NCI-H446 (cell line): ENCODE measurements around the gene MAP6.

Experiments used
- DNase-seq, 2 experiments: peaks; one replicate each; lab custom pipeline; 2025; lab: John Stamatoyannopoulos, UW

Gene MAP6

DNA sequence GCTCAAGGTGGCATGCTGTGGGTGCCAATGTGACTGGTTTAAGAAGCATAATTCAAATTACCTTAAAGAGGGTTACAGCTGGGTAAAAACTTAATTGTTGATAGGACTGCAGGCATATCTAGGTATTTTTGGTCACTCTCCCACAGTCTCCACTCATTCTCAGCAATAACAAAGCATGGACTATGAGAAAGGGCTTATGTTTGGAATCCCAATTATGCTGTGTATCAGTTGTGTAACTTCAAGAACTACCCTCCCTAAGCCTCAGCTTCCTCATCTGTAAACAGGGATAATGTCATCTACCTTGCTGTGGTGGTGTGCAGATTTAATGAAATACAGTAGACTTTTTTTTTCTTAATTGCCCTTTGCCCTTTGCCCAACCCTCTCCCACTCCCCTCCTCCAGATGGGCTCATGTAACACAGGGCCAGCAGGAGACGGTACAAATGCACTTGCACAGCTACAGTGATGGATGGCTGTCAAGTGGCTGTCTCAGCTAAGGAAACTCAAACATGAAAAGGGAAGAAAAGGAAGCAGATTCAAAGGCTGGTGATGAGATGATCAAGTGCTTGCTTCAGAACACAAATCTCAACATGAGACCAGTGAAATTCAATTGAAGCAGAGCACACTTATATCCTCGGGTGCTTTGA is 37.6 kb downstream of the MAP6 start:
- DNase-seq, result no peak

DNA sequence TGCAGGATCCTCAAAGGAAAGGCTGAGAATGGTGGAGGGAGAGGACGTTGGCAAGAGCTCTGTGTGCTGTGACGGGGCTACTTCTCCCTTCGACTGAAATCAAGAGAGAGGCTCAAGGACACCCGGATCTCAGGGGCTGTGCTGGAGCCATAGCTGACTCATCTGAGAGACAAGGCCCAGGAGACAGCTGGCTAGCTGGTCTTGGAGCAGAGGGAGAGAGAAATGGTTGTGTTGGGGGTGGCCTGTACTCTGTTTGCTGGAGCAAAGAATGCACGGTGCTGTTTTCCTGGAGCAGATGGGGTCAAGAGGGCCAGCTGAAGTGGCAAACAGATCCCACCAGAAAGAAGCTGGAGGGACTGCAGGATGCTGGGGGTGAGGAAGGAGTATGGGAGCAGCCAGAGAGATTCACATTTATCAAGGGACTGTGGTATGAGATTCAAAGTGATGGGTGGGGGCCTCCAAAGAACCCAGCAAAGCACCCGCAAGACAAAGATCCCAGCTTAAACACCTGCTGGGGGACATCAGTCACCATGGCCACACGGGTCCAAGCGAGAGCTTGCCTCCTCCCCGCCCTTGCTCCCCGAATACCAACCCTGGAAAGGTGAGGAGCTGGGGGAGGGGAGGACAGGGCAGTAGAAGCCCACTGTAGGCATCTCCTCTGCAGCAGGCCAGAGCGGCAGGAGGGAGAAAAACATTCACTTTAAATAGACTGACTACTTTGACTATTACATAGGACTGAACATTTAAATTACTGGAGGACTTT is 40.8 kb downstream of the MAP6 start:
- peak in 1 of 2 experiments; percentile 29 for DNase-seq

DNA sequence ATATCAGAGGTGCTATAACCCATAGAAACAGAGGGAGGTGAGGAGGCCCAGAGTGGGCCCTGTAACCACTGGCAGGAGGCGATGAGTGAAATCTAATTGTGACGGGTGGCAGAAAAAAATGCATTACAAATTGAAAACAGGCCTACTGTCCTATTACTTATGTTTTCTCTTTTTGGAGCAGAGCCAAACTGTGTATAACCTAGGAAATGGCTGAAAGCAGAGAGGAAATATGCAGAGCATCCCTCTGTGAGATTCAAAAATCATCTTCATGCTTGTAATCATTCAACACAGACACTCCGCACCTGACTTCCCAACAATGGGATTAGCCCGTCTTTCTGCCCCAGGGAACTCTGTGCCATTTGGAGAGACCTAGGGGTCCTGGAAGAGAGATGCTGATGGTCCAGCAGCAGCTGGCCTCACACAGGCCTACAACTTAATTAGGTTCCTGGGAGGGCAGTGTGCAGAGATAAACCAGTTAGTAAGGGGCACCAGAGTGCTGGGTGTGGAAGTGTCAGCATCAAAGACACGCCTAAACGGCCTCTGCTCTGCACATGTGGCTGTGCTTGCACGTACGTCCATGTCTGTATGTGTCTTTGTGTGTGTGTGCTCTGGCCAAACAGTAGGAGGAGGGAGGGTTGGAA is 41.8 kb downstream of the MAP6 start:
- peak in 1 of 2 experiments; percentile 17 for DNase-seq

GRCh38 chr11:75625991-75626888 is 42.6 kb downstream of the MAP6 start:
- DNase-seq, result no peak

GRCh38 chr11:75625021-75625420 is 43.8 kb downstream of the MAP6 start:
- no peak for DNase-seq

- DNase-seq, result no peak
Observed at GRCh38 chr11:75616281-75616680, 52.6 kb downstream of the MAP6 start.

- DNase-seq, result peak in 1 of 2 experiments; percentile 25
Observed at GRCh38 chr11:75615751-75616150, 53.1 kb downstream of the MAP6 start.

DNA sequence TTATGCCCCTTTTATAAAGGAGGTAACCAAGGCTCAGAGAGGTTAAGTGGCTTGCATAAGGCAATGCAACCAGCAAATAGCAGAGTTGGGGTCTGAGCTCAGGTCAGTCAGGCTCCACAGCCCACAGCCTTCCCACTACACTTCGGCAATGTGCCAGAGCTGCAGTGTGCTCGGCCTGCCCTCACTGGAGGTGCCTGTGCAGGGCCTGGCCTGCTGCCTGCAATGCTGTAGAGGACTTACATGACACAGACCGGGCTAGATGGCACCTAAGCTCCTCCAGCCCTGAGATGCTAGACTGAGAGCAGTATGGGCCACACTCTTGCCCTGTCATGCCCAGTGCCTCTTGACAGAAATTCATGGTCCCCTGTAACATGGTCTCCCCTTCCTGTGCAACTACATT is 57.0 kb downstream of the MAP6 start:
- DNase-seq, result no peak

GRCh38 chr11:75606099-75606498 is 62.7 kb downstream of the MAP6 start:
- DNase-seq, result no peak

GRCh38 chr11:75603791-75604736 is 64.8 kb downstream of the MAP6 start:
- DNase-seq, result no peak

GRCh38 chr11:75602951-75603350 is 65.9 kb downstream of the MAP6 start:
- DNase-seq, result no peak

GRCh38 chr11:75601494-75601893 is 67.3 kb downstream of the MAP6 start:
- DNase-seq, result no peak

- DNase-seq, result no peak
Observed at GRCh38 chr11:75600356-75600755, 68.5 kb downstream of the MAP6 start.

- DNase-seq, result no peak
Observed at GRCh38 chr11:75598900-75599299, 69.9 kb downstream of the MAP6 start.

- no peak for DNase-seq
Observed at GRCh38 chr11:75598264-75598663, 70.6 kb downstream of the MAP6 start.

DNA sequence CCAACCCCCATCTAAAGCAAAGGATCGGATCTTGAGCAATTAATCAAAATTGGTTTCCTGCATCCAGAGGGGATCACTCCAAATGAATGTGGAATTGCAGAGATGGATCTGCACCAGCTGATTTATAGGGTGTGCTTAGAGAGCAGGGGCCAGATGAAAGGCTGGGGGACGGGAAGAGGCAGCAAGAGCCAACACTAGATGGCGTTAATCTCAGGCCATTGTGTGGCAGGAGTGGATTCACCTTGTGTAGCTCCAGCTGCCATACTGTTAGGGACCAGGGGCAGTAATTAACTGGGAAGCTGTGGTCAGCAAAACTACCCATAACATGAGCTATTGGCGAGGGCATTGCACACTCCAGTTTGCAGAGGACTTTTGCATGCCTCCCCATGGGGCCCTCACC is 71.2 kb downstream of the MAP6 start:
- peak; percentile 12 to 34 for DNase-seq

GRCh38 chr11:75596914-75597313 is 71.9 kb downstream of the MAP6 start:
- DNase-seq, result no peak

DNA sequence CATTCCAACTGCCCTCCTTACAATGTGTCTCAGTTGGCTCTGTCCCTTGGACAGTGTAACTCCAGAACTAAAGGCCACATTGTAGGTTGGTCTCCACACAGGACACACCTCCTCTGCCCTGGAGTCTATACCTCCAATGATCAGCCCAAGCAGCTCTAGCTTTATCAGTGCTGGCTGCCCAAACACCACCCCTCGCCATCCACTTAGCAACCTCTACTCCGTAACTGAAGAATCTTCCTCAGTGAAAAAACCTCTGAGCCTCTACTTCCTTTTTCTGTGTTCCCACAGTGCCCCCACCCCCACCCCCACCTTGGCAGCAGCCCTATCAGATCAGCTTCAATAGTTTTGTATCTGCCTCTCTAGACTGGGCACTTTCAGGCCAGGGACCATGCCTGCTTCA is 73.4 kb downstream of the MAP6 start:
- no peak for DNase-seq

DNA sequence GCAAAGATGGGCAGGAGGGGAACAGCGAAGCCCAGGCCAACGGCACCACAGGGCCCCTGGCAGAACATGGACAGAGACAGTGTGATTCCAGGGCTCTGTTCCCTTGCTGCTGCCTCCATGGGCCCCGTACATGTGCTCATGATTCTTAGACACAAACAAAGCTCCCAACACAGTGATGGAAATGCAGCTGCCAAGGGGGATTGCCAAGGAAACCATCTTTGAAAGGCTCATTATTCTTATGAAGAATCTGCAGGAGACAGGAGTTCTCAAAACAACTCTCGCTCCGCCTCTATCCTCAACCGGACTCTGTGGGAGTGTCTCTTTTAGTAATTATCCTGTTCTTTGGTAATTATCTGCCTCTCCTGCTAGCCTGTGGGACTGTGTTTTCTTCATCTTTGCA is 74.6 kb downstream of the MAP6 start:
- DNase-seq, result peak in 1 of 2 experiments; percentile 31

DNA sequence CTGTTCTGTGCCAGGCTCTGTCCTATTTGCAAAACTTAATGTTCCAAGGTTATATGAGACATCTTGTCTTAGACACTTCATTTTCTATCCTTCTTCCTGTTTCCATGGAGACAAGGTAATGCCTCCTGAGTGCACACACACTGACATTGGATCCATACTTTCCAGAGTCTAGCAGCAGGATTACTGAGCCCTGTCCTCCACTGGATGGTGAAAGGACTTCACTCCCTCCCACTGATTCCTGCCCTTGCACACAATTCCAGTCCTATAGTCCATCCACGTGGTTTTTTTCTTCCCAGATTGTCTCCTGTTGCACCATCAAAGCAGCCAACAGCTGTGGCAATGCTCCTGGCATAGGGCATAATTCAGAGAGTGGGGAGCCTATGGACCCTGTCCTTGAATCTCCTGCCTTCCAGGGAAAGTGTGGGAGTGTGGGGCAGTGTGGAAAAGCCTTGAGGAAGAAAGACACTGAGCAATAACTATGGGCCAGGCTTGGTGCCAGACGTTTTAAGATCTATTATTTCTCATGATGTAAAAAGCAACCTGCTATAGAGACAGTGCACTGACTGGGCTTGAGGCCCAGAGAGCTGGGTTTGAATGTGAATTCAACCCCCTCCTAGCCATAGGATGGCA is 75.4 kb downstream of the MAP6 start:
- DNase-seq, result no peak

DNA sequence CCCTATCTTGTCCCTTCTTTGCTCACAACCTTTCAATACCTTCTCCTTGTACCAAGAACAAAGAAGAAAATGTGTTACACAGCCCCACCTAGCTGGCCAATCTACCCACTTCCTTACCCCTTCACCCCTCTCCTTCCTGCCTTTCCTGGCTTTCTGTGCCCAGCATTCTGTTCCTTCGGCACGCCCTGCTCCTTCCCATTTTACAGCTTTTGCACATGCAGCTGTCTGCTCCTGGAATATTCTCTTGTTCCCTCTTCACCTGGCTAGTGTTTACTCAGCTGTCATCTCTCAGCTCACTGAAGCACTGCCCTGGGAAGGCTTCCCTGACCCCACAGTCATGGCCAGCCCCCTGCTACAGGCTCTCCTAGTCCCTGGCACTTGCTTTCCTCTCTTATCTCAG is 76.1 kb downstream of the MAP6 start:
- DNase-seq, result no peak
